Stimulated activated CD4-positive, alpha-beta T cell treated with anti-CD3 and anti-CD28 coated beads, Interleukin-1b, Interleukin-23, amount 100 ng/mL, for 4 hours (primary cell): Measurements from ENCODE around the gene COX10.

ENCODE experiments used
- DNase-seq, 2 donors: peaks; one replicate each; pipeline ENCODE4 v3.0.0-alpha.2; 2020; ENCODE audit warnings: low read depth in 2 of 2

Gene COX10

DNA sequence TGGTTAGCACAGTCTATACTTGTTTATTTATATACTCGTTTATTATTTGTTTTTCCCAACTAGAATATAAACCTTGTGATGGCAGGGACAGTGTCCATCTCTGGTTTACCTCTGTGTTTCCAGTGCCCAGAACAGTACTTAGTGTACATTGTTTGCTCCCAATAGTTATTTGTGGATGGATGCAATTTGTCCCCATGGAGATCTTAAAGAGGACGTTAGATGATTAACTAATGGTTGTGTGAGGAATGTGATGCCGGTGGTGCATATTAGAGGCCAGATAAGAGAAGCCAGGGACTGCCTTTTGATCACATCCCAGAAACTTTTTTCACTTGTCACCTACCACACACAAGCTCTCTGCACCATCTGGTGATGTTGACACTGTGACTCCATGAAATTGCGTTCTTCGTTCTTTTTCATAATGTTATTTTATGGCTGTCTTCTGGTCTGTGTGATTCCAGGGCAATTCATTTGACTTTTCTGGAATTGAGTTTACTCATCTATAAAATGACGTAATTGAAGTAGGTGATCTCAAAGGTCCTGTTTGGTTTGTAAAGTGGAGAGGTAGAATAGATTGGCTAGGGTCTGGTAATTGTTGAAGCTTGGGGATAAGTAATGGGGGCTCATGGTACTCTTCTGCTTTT, 1.2 kb downstream of the COX10 start:
- DNase-seq, result no peak

- DNase-seq, result no peak
Measured at GRCh38 chr17:14072881-14073280, 3.6 kb downstream of the COX10 start.

GRCh38 chr17:14078027-14078426, 8.7 kb downstream of the COX10 start:
- no peak for DNase-seq

DNA sequence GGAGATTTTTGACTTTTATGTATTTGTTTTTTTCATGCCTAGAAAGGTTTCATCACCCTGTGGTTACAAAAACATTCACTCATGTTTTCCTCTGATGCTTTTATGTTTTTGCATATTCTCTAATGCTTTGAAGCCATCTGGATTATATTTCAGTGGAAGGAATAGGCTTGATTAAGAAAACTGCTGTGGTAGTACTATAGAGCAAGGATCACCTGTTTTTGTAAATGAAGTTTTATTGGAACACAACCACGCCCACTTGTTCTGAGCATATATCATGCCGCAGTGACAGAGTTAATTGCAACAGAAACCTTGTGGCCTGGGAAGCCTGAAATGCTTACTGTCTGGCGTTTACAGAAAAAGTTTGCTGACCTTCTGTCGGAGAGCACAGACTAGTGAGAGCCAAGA, 11.5 kb downstream of the COX10 start:
- no peak for DNase-seq

DNA sequence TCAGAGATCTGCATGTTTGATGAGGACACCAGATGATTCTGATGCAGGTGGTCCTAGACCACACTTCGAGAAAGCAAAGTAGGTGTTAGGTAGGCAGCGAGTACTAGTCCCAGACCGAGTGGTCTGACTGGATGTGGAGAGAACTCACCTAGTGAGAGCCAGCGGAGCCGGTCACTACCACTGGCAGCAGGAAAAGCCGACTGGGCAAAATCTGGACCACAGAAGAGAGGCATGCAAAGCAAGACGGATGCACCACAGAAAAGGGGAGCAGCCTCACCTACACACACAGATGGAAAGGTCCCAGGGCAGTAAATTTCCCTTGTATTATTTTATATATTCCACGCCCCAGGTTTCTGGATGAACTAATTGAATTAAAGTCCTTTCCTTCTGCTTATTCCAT, 13.5 kb downstream of the COX10 start:
- DNase-seq, result no peak

- DNase-seq, result no peak
Measured at GRCh38 chr17:14084955-14085354, 15.7 kb downstream of the COX10 start.

GRCh38 chr17:14086189-14086588, 16.9 kb downstream of the COX10 start:
- DNase-seq, result no peak

DNA sequence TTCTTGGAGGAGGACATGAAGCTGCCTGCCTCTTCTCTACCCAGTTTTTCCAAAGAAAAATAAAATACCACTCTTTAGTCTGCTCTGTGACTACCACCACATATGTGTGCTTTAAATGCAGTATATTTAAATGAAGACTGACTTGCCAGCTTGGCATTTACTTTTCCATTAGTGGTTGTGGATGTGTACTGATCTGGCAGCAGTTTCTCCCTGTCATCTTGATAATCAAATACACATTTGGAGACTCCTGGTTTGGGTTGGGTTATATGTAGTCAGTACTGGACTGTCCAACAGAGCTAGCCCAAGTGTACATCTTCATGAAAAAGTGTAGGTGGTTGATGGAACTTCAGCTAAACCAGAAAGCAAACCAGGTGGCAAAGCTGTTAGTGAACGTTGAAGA, 19.9 kb downstream of the COX10 start:
- no peak for DNase-seq

DNA sequence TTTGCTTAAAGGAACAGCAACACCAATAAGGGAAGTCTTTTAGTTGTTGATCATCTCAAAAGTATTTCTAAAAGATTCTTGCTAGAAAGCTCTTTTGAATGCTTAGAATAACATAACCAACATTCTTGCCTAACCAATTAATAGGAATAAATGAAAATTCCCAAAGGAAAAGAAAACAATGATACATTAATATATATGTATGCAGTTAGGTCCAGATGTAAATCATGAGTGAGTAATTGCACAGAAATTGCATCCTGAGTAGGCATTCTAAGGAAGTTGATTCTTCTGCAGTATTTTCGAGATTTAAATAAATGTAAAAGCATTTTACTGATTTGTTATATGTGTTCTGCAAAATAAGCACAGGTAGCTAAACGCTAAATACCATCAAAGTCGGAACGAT, 22.1 kb downstream of the COX10 start:
- DNase-seq, result no peak

GRCh38 chr17:14092808-14093207, 23.5 kb downstream of the COX10 start:
- no peak for DNase-seq

- DNase-seq, result no peak
Measured at GRCh38 chr17:14094676-14095601, 25.6 kb downstream of the COX10 start.

DNA sequence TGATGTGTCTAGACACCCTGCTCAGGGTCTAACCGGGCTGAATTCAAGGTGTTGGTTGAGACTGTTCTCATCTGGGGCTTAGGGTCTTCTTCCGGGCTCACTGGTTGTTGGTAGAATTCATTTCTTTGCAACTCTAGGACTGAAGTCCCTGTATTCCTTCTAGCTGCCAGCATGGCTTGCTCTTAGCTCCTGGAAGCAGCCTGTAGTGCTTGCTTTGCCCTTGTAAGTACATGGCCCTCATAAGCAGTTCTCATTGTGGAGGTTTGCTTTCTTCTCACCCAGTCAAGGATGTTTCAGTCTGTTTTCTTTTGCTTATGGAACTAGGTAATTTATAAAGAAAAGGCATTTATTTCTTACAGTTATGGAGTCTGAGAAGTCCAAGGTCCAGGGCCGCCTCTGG, 26.3 kb downstream of the COX10 start:
- DNase-seq, result no peak

DNA sequence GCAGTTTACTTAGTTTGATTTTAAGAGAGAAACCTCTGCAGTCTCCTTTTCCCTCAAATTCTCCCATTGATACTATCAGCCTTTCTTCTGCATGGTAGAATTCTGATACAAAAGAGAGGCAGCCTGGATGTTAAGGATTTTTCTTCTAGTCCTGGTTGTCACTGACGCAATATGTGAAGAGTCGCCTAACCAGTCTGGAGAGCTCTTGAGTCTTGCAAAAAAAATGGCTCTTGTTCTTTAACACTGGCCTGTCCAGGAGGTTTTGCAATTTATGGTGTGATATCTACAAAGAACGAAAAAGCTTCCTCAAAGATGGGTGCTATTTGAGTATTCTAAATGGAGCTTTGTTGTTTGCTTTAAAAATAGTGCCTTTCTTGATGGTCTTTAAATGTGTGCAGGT, 28.9 kb downstream of the COX10 start:
- no peak for DNase-seq

GRCh38 chr17:14101976-14102375, 32.7 kb downstream of the COX10 start:
- DNase-seq, result no peak

DNA sequence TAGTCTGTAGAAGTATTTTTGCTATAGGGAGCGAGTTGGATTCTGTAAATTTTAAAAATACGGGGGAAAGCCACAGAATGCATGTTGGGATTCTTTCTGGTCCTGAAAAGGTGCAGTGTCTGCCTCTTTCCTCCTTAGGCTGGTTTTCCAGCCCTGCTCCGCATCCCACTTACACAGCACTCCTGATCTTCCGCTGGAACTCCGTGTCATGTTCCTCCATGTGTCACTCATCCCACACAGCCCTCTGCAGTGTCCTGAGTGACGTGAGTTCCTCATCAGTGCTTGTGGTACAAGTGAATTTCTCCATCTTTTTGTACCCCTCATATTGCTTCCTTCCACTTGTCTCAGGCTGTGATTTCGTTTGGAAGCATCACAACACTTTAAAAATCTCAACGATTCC, 34.5 kb downstream of the COX10 start:
- DNase-seq, result no peak

DNA sequence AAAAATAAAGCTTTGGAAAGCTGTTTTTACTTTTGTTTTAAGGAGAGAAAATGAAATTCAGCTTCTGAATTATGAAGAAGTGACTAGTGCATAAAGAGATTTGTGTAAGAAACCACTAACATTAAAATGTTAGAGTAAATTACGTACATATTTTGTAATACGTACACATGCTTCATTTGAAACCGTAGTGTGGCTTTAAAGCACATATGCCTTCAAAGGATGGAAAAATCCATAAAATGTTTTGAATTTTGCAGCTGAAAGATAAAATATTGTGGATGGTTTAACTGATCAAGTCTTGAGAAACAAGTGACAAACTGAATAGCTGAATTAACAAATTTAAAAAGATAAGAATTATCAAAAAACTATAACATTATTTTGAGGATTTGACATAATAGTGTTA, 35.4 kb downstream of the COX10 start:
- DNase-seq, result no peak

- no peak for DNase-seq
Measured at GRCh38 chr17:14107889-14108288, 38.6 kb downstream of the COX10 start.

DNA sequence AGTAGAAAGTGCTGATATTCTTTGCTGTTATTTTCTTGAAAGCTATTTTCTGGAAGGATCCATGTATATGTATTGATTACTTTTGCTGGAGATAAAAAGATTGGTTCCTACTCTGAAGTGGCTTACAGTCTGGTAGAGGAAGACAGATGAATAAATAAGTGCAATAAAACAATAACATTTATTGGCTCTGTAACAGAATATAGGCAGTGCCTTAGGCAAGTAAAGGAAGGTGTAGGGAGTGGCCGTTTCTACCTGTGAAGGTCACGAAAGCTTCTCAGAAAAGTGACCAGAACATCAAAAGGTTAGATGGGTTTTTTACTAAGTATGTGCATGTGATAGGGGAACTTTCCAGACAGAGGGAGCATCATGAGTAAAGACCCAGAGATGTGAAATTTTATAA, 43.1 kb downstream of the COX10 start:
- no peak for DNase-seq

DNA sequence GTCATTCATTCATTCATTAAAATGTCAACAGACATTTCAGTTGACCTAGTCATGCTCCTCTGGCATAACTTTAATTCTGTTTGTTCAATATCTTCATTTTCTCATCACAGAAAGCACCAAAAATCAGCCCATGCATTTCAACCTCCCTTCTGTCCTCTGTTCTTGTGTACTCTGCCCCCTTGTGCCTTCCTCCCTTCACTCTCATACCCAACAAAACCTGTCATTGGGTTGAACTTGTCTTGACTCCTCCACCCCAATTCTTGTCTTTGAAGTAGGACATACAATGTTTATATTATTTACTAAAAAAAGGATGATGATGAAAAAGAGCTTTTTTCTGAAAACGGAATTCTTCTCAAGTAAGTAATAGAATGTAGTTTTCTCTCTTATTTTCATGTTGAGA, 43.8 kb downstream of the COX10 start:
- DNase-seq, result no peak

DNA sequence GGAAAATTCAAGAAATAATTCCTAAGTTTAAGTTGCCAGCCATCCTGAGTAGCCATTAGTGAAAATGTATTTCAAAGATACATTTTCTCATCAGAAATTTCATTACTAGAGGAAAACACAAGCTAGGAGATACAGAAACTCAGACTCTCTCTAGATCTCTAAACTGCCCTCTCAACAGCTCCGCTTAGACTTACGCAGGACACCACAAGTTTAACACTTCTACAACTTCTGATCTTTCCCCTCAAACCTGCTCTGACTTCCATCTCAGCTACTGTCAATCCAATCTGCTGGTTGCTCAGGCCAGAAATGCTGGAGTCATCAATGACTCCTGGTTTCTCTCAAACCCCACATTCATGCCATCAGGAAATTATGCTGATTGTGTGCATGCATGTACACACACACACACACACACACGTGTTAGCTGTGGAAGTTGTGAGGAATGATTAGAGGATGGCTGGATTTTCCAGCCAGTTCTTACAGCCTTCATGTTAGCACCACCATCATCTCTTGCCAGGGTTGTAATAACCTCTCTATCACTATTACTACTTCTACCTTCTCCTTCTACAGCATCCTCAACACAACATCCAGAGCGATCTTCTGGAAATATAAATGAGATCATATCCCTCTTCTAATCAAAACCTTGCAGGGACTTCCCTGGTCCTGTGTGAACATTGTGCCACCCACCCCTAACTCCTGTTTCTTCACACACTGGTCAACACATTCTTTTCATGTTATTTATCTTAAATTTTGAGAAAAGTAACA, 47.1 kb downstream of the COX10 start:
- no peak for DNase-seq

GRCh38 chr17:14118951-14119350, 49.6 kb downstream of the COX10 start:
- DNase-seq, result no peak

DNA sequence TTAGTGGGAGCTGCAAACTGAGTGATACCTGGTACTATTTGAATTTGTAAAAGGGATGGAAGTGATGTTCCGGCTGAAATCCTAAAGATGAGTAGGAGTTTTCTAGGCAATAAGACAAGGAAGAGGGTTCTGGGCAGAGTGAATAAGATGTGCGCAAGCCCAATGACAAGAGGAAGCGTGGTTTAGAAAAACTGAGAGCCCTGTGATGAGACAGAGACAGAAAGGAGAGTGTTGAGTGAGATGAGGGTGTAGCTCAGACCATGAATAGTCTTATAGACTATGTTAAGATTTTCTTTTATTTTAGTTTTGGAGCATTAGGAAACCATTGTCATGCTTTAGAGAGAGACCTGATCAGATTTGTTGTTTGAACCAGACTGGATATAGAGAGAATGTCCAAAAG, 50.2 kb downstream of the COX10 start:
- DNase-seq, result no peak

DNA sequence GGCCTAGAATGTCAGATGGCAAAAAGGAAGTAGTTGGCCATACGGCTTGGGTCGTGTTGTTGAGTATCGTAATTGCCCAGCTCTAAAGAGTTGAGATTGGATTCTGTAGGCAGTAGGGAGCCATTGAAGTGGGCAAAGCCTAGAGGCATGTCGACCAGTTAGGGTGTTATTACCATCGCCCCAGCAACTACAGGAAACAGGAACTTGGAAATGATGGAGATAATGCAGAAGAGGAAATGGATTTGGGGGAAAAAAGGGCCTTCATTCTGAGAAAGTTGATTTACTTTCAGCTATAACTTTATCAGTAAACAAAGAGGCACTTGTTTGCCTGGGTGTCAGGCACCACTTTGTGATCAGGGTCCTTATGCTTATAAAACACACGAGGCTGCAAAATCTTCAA, 52.6 kb downstream of the COX10 start:
- no peak for DNase-seq
